HG03159 (cell line): ENCODE results near the gene DMD.
"Not testable (repeated sequence)": the region's sequence is repeated elsewhere in the genome, so short reads cannot be mapped to it uniquely, and the experiment has no call there.

Experiments used
- ATAC-seq: cut with Tn5 transposase; IDR thresholded peaks from one replicate; pipeline ENCODE4 v1.9.1; 2021; ENCODE audit warnings: mild to moderate bottlenecking, moderate library complexity; ENCODE audit not compliant: unreplicated experiment

The DMD gene

GRCh38 chrX:33156152-33156726, 55.1 kb downstream of the DMD start:
- ATAC-seq: no peak

GRCh38 chrX:33149580-33149979, 61.8 kb downstream of the DMD start:
- ATAC-seq: no peak

- no peak for ATAC-seq
Observed at GRCh38 chrX:33149085-33149484, 62.3 kb downstream of the DMD start.

- ATAC-seq: no peak
Observed at GRCh38 chrX:33142331-33142730, 69.0 kb downstream of the DMD start.

GRCh38 chrX:33138677-33139249, 72.6 kb downstream of the DMD start:
- ATAC-seq: no peak

GRCh38 chrX:33134164-33134563, 77.2 kb downstream of the DMD start:
- no peak for ATAC-seq

GRCh38 chrX:33133320-33133719, 78.0 kb downstream of the DMD start:
- ATAC-seq: no peak

- ATAC-seq: no peak
Observed at GRCh38 chrX:33132569-33132968, 78.8 kb downstream of the DMD start.

- ATAC-seq: no peak
Observed at GRCh38 chrX:33129607-33130006, 81.7 kb downstream of the DMD start.

- no peak for ATAC-seq
Observed at GRCh38 chrX:33128048-33128805, 83.1 kb downstream of the DMD start.

- no peak for ATAC-seq
Observed at GRCh38 chrX:33126469-33126868, 84.9 kb downstream of the DMD start.

- no peak for ATAC-seq
Observed at GRCh38 chrX:33109858-33110257, 101.5 kb downstream of the DMD start.

- ATAC-seq: no peak
Observed at GRCh38 chrX:33106737-33107136, 104.6 kb downstream of the DMD start.

GRCh38 chrX:33095079-33095478, 116.3 kb downstream of the DMD start:
- no peak for ATAC-seq

GRCh38 chrX:33087411-33087810, 123.9 kb downstream of the DMD start:
- ATAC-seq: no peak

GRCh38 chrX:33086886-33087285, 124.5 kb downstream of the DMD start:
- no peak for ATAC-seq

GRCh38 chrX:33082371-33082770, 129.0 kb downstream of the DMD start:
- no peak for ATAC-seq

GRCh38 chrX:33078273-33078672, 133.1 kb downstream of the DMD start:
- ATAC-seq: no peak

- ATAC-seq: not testable (repeated sequence)
Observed at GRCh38 chrX:33073660-33074059, 137.7 kb downstream of the DMD start.

- no peak for ATAC-seq
Observed at GRCh38 chrX:33065415-33065814, 145.9 kb downstream of the DMD start.

GRCh38 chrX:33062041-33062440, 149.3 kb downstream of the DMD start:
- no peak for ATAC-seq

- ATAC-seq: no peak
Observed at GRCh38 chrX:33053001-33053400, 158.3 kb downstream of the DMD start.
